Glomerular endothelial cell (primary cell): Measurements from ENCODE around the gene LBX2. TPM values are rescaled to one million over a fixed set of nuclear protein-coding genes. Genes with fewer than 3 reads are reported as not detected.

Source experiments
- DNase-seq: peaks from one replicate; pipeline ENCODE4 v3.0.0-alpha.2; 2011; ENCODE audit warnings: low read depth, low spot score; ENCODE audit errors: extremely low read depth
- total RNA-seq: library from RNA; depleted of rRNA; stranded (reverse); fragments of >200 nt; gene quantifications from 2 replicates; pipeline ENCODE4 v1.2.3, GENCODE V29; 2015

Gene LBX2
- total RNA-seq, 1 donor from 2014 or later: 3.9 TPM

GRCh38 chr2:74505448-74506246, 6.2 kb upstream of the LBX2 start:
- no peak for DNase-seq

GRCh38 chr2:74504591-74504990, 5.2 kb upstream of the LBX2 start:
- DNase-seq: no peak

- DNase-seq: no peak
These were observed 4.4 kb upstream of the LBX2 start for GRCh38 chr2:74503506-74504475.

- DNase-seq: no peak
These were observed 3.5 kb upstream of the LBX2 start for GRCh38 chr2:74502720-74503505.

- DNase-seq: no peak
These were observed 2.8 kb upstream of the LBX2 start for GRCh38 chr2:74502147-74502719.

- no peak for DNase-seq
These were observed 2.1 kb upstream of the LBX2 start for GRCh38 chr2:74501335-74502071.

- DNase-seq: no peak
These were observed 1.2 kb upstream of the LBX2 start for GRCh38 chr2:74500578-74500946.

GRCh38 chr2:74499940-74500577, 656 bp upstream of the LBX2 start:
- no peak for DNase-seq

GRCh38 chr2:74498500-74499266, 720 bp downstream of the LBX2 start:
- no peak for DNase-seq

- no peak for DNase-seq
These were observed 1.5 kb downstream of the LBX2 start for GRCh38 chr2:74497777-74498499.

GRCh38 chr2:74496997-74497776, 2.2 kb downstream of the LBX2 start:
- DNase-seq: no peak

- DNase-seq: no peak
These were observed 4.0 kb downstream of the LBX2 start for GRCh38 chr2:74495440-74495839.

GRCh38 chr2:74493546-74493945, 5.9 kb downstream of the LBX2 start:
- DNase-seq: no peak

GRCh38 chr2:74491648-74492544, 7.5 kb downstream of the LBX2 start:
- no peak for DNase-seq

GRCh38 chr2:74489906-74490305, 9.5 kb downstream of the LBX2 start:
- no peak for DNase-seq
